Activated naive CD8-positive, alpha-beta T cell treated with anti-CD3 and anti-CD28 coated beads, Interleukin-2, amount 10 ng/mL, durations not matched to agents 7 days and 5 days (primary cell): Measurements from ENCODE around the gene HCN4. TPM values are rescaled to one million over a fixed set of nuclear protein-coding genes. Genes with fewer than 3 reads are reported as not detected.
"Not testable (repeated sequence)": the region's sequence is repeated elsewhere in the genome, so short reads cannot be mapped to it uniquely, and the experiment has no call there.

Source experiments
- ATAC-seq: fragments of 150-1000 bp; cut with Tn5 transposase; one replicate; pipeline ENCODE4 v1.10.0; 2021; ENCODE audit warnings: low read depth, moderate library complexity
- POLR2A ChIA-PET: fragments of 350-600 bp; sonication (Branson Sonifier 250); formaldehyde crosslinking; loops from one replicate; lab custom pipeline; 2021; ENCODE audit warnings: antibody characterized with exemption; lab: Charles Lee
- DNase-seq: peaks from one replicate; pipeline ENCODE4 v3.0.0; 2021
- H3K27ac Mint-ChIP-seq: one replicate; pipeline ENCODE4 v1.8.0; 2022; ENCODE audit warnings: mild to moderate bottlenecking, mixed read lengths
- H3K27me3 Mint-ChIP-seq: one replicate; pipeline ENCODE4 v1.8.0; 2022; ENCODE audit warnings: mild to moderate bottlenecking, moderate library complexity, mixed read lengths
- H3K36me3 Mint-ChIP-seq: one replicate; pipeline ENCODE4 v1.8.0; 2021; ENCODE audit warnings: mild to moderate bottlenecking, mixed read lengths
- H3K4me1 Mint-ChIP-seq: one replicate; pipeline ENCODE4 v1.8.0; 2021; ENCODE audit warnings: mixed read lengths
- H3K4me3 Mint-ChIP-seq: one replicate; pipeline ENCODE4 v1.8.0; 2022; ENCODE audit warnings: mild to moderate bottlenecking, moderate library complexity, mixed read lengths
- H3K9me3 Mint-ChIP-seq: one replicate; pipeline ENCODE4 v1.8.0; 2021; ENCODE audit warnings: mixed read lengths
- total RNA-seq, 2 experiments: library from RNA; stranded (reverse); gene quantifications; one replicate each; pipeline ENCODE4 v1.2.3, GENCODE V29; 2021

HCN4 gene
- total RNA-seq = not detected

DNA sequence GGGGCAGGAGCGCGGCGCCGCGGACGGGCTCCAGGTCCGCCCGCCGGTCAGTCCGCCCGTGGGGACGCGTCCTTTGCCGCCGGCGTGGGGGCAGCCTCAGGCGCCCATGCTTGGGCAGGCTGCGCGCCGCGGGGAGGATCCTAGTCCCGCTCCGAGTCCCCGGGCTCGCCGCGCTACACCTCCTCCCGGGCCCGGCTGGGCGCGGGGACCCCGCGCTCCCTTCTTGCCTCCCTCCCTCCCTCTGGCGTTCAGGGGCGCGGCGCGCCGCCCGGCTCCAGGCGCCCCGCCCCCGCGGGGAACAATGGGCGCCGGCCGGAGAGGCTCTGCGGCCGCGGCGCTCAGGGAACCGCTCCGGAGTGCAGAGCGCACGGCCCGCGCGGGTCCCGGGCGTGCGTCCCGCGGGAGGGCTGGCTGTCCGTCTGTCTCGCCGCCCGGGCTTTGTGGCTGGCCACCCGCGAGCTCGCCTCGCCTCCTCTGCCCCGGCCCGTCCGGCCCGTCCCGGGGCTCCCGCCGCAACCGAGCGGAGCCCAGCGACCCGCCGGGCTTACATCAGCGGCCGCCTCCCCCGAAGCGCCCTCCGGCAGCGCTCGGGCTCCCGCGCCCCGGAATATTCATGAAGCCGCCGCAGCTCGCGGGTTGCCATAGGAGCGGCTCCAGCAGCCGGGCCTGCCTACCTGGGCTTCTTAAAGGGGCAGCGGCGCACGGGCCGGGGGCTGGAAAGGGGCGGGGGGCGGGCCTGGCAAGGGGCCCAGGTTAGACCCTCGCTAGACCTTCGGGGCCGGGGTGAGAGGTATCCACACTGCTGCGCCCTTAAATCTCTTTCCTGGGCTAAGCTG lies at the start of gene HCN4:
Gene HCN4 (minus strand): TSS at position 658 of the 836 bp plus-strand sequence. CDS start 688 bp downstream, outside the sequence.
- peaks cover 4% of the 10 kb centered on the region for H3K4me1 Mint-ChIP-seq
- no peak within 1 kb of the TSS for H3K27ac Mint-ChIP-seq
- H3K36me3 Mint-ChIP-seq = no peaks in the 10 kb centered on the region
- peaks cover 55% of the 10 kb centered on the region for H3K27me3 Mint-ChIP-seq
- DNase-seq (no peak), ATAC-seq (no peak)
- H3K4me3 Mint-ChIP-seq = no peak within 1 kb of the TSS
- POLR2A ChIA-PET = no interaction called here
- no peaks in the 10 kb centered on the region for H3K9me3 Mint-ChIP-seq

DNA sequence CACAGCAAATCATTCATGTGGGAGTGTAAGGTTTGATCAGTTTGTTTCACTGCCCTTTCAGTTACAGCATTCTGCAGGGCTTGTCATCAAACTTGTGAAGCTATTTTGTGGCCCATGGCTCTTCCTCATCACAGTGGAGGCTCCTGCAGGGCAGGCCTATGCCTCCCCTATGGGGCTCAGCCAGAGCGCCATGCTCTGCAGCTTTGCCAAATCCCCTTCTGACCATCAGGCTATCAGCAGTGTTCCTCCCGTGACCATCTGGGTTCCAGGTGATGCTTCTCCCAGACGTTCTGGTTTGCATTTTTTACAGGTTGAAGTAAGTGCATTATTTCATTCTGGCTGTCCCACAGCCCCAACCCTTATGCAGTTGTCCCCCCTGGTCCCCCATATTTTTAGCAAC lies 46.1 kb upstream of the HCN4 start:
- Mint-ChIP-seq H3K27me3 (peaks cover 13% of the 10 kb centered on the region), H3K4me1 (no peaks in the 10 kb centered on the region), H3K4me3 (no peak overlapping the region), H3K9me3 (no peaks in the 10 kb centered on the region), H3K36me3 (no peaks in the 10 kb centered on the region), H3K27ac (no peak overlapping the region)
- no peak for ATAC-seq
- DNase-seq = no peak
- POLR2A ChIA-PET = no interaction called here

DNA sequence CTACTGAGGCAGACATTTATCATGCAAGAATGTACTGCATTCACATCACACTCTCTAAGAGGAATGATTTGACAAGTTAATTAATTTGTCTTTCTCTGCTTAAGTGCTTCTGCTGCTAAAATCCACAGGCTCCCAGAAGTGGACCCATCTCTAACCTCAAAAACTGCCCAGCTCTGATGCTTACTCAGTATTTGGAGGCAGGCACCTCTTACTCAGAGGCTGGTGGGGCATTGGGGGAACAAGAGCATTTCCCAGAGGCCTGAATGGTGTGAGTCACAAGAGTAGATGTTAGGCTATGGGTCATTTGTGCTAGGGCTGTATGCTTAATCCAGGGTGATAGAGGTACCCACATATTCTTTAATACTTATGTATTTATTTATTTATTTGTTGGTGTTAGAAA lies 34.4 kb upstream of the HCN4 start:
- Mint-ChIP-seq H3K36me3 (no peaks in the 10 kb centered on the region), H3K27ac (no peak overlapping the region), H3K4me1 (no peaks in the 10 kb centered on the region), H3K4me3 (no peak overlapping the region), H3K27me3 (peaks cover 19% of the 10 kb centered on the region), H3K9me3 (no peaks in the 10 kb centered on the region)
- DNase-seq = no peak
- POLR2A ChIA-PET = no interaction called here
- no peak for ATAC-seq

DNA sequence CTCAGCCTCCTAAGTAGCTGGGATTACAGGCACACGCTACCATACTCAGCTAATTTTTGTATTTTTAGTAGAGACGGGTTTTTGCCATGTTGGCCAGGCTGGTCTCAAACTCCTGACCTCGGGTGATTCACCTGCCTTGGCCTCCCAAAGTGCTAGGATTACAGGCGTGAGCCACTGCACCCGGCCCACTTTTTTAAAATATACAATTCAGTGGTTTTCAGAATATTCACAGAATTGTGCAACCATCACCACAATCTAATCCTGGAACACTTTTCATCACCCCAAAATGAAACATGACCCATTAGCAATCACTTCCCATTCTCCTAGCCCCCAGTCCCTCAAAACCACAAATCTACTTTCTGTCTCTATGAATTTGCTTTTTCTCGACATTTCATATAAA lies 31.5 kb upstream of the HCN4 start:
- H3K9me3 Mint-ChIP-seq, ATAC-seq, POLR2A ChIA-PET, H3K4me3 Mint-ChIP-seq, H3K27me3 Mint-ChIP-seq, H3K27ac Mint-ChIP-seq, H3K36me3 Mint-ChIP-seq, DNase-seq, H3K4me1 Mint-ChIP-seq: not testable (repeated sequence)

DNA sequence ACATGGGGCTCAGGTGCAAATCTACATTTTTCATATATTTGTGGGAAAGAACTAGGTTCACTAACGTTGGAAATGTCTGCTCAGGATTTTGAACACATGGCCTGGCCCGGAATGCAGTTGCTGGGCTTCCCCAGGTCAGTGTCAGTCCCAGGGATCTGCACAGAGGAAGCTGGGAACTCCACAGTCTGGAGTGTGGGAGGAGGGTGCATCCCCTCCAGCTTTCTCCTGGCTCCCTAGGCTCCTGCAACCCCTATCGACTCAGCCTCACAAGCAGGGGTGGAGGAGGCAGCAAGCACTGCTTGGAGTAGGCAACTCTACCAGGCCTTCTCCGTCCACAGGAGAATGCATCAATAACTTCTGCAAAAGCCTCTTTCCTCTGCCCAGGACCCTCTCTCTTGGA lies 30.1 kb upstream of the HCN4 start:
- Mint-ChIP-seq H3K27ac (no peak overlapping the region), H3K27me3 (peaks cover 3% of the 10 kb centered on the region), H3K4me3 (no peak overlapping the region), H3K9me3 (no peaks in the 10 kb centered on the region), H3K4me1 (no peaks in the 10 kb centered on the region), H3K36me3 (no peaks in the 10 kb centered on the region)
- no peak for DNase-seq
- POLR2A ChIA-PET = no interaction called here
- no peak for ATAC-seq

DNA sequence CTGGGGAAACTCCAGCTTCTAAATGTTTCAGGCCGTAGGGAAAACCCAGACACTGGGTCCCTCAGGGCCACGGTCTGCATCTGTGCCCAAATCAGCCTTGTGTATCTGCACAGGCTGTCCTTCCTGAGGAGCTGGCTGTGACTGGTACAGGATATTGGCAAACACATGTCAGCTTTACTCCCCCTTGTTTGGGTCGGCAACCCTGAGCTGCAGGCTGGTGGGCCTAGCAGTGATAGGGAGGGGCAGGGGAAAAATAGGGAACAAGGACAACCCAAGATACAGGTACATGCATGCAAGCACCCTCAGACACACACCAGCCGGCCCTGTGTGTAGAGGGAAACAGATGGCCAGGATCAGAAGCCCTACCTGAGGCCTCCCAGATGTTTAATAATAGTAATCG lies 28.7 kb upstream of the HCN4 start:
- POLR2A ChIA-PET = no interaction called here
- no peaks in the 10 kb centered on the region for H3K4me1 Mint-ChIP-seq
- no peak overlapping the region for H3K27ac Mint-ChIP-seq
- ATAC-seq = no peak
- no peaks in the 10 kb centered on the region for H3K36me3 Mint-ChIP-seq
- no peak for DNase-seq
- no peak overlapping the region for H3K4me3 Mint-ChIP-seq
- H3K9me3 Mint-ChIP-seq = no peaks in the 10 kb centered on the region
- H3K27me3 Mint-ChIP-seq = peaks cover 6% of the 10 kb centered on the region

DNA sequence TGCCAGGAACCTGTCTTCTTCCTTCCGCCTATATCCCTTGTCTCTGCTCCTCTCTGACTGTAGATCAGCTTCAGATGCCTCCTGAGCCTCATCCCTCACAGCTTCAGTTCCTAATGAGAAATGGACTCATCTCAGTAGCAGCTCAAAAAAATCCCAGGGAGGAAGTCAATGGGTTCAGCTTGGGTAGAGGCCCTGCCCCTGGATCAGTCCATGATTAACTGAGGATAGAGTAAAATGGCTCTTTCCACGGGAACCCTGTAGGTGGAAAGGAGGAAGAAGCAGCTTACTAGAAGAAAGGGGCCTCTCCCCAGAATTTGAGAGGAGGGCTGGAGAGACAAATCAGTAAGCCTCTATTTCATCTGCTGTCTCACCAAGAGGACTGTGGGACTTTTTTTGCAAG lies 26.9 kb upstream of the HCN4 start:
- no peak for DNase-seq
- POLR2A ChIA-PET = no interaction called here
- no peaks in the 10 kb centered on the region for H3K4me1 Mint-ChIP-seq
- no peaks in the 10 kb centered on the region for H3K9me3 Mint-ChIP-seq
- H3K36me3 Mint-ChIP-seq = no peaks in the 10 kb centered on the region
- peaks cover 9% of the 10 kb centered on the region for H3K27me3 Mint-ChIP-seq
- H3K4me3 Mint-ChIP-seq = no peak overlapping the region
- no peak overlapping the region for H3K27ac Mint-ChIP-seq
- ATAC-seq = no peak

DNA sequence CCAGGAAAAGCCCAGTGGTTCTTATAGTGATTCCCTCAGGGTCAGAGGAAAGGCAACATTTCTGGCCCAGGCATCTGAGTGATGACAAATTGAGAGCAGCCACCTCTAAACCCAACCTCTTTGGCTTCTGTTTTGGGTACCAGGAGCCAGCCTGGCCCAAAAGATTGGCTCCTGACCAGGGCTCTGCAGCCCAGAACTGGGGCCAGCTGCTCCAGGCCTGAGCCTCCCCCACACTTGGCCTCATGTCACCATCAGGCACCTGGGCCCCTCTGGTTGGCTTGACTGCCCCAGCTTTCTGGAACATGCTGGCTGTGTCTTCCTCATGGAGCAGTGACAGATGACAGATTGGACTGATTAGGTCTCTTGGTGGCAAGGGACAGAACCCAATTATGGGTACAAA lies 26.0 kb upstream of the HCN4 start:
- no peaks in the 10 kb centered on the region for H3K36me3 Mint-ChIP-seq
- ATAC-seq = no peak
- H3K27me3 Mint-ChIP-seq = peaks cover 9% of the 10 kb centered on the region
- POLR2A ChIA-PET = no interaction called here
- H3K27ac Mint-ChIP-seq = no peak overlapping the region
- no peak overlapping the region for H3K4me3 Mint-ChIP-seq
- no peak for DNase-seq
- no peaks in the 10 kb centered on the region for H3K4me1 Mint-ChIP-seq
- H3K9me3 Mint-ChIP-seq = no peaks in the 10 kb centered on the region

DNA sequence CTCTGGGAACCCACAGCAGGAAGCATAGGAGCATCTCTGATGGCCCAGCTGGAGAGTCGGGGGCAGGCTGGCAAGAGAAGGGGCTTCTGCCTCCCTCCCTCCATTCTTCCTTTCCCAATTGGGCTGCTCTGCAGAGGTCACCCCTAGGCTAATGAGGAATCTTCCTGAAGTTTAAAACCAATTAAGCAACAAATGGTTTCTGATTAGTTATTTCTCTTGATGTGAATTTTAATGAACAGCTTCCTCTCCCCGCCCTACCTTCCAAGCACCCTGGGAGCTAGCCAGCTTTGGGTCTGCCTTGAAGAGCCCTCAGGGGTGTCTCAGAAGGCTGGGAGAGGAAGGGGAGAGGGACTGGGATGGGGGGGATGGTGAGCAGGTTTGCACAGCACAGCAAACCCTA lies 24.6 kb upstream of the HCN4 start:
- Mint-ChIP-seq H3K4me3 (no peak overlapping the region), H3K9me3 (no peaks in the 10 kb centered on the region), H3K36me3 (no peaks in the 10 kb centered on the region), H3K27me3 (peaks cover 6% of the 10 kb centered on the region), H3K27ac (no peak overlapping the region), H3K4me1 (no peaks in the 10 kb centered on the region)
- DNase-seq = no peak
- ATAC-seq = no peak
- POLR2A ChIA-PET = no interaction called here

DNA sequence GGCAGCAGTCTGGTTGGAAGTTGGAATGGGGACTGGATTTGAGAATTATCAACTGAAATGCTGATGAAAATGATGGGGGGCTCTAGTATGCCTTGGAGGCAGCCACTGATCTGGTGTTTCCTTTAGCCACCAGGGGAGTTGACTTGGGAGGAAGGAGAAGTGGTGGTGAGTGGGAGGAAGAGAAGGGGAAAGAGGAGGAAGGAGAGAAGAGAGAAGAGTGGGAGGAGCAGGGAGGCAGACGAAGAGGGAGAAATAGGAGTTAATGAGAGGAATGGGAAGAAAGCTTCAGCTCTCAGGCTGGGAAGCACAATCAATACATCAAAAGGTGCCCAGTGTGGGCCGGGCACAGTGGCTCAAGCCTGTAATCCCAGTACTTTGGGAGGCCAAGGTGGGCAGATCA lies 23.3 kb upstream of the HCN4 start:
- Mint-ChIP-seq H3K4me3 (no peak overlapping the region), H3K27me3 (peaks cover 6% of the 10 kb centered on the region), H3K27ac (no peak overlapping the region), H3K4me1 (no peaks in the 10 kb centered on the region), H3K36me3 (no peaks in the 10 kb centered on the region), H3K9me3 (no peaks in the 10 kb centered on the region)
- DNase-seq = no peak
- ATAC-seq = no peak
- POLR2A ChIA-PET = no interaction called here

DNA sequence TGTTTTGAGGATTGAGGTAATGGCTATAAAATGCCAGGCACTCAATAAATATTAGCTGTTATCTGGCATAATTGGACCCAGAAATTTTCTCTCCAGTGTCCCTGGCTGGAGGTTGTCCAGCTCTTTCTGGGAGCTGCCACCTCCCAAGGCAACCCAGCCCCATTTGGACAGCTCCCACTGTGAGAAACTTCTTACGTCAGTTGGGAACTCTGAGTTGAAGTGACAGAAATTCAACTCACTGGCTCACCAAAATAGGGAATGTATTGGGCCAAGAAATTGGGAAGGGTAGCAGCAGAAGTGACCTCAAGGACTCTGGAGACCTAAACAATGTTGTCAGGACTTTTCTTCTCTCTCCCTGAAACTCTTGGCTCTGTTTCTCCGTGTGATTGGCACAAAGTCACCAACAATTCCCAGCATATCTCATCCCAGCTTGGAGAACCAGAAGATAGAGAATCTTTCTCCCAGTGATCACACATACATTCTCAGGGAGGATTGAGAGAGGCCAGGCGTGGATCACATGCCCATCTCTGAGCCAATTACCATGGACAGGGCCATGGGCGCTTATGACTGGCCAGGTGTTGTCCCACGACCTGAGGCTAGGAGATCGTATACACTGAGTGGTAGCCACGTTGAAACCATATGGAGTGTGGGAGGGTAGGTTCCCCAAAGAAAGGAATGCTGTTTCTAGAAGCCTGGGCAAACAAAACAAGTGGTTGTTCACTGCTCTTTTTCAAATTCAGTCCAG lies 22.5 kb upstream of the HCN4 start:
- H3K27me3 Mint-ChIP-seq = peaks cover 6% of the 10 kb centered on the region
- DNase-seq = no peak
- no peaks in the 10 kb centered on the region for H3K9me3 Mint-ChIP-seq
- POLR2A ChIA-PET = no interaction called here
- no peaks in the 10 kb centered on the region for H3K4me1 Mint-ChIP-seq
- no peaks in the 10 kb centered on the region for H3K36me3 Mint-ChIP-seq
- ATAC-seq = no peak
- H3K4me3 Mint-ChIP-seq = no peak overlapping the region
- no peak overlapping the region for H3K27ac Mint-ChIP-seq

DNA sequence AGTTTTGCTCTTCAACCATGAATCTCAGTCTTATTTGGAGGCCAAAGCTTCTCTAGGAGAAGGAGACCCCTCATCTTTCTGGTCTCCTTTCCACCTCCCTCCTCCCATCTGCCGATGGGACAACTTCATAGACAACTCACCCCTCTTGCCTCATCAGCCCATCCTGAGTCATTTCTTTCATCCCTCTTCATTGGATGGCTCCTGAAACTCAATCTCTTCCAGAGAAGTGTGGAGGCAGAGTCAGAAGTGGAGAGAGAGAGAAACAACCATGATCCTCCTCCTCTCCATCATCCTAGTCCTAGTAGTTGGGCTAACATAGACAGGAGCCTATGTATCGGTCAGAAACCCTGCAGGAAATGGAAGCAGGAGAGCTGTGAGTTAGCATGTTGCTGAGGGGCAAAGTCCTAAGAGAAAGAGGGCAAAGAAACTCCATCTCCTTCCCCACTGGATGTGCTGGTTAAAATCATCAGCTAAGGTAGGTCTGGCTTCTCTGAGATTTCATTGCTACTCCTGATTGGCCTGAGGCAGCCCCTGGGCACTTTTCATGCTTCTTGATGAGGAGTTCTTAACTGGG lies 21.3 kb upstream of the HCN4 start:
- H3K9me3 Mint-ChIP-seq = no peaks in the 10 kb centered on the region
- ATAC-seq = no peak

DNA sequence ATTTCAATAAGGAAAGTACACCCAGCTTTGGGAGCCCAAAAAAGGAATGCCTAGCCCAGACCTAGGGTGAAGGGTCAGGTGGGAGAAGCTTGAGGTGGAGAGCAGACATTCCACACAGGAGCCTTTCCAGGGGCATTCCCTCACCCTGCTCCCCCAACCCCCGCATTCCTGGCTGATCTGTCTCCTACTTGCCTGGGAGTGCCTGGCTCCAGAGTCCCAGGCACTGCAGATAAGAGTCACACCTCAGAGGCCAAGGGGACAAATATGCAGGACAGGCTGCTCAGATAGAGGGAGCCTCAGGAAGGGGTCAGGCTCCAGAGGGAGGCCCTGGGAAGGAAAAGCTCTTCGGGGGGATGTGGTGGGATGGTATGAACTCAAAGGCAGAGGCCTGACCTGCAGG lies 20.8 kb upstream of the HCN4 start:
- H3K36me3 Mint-ChIP-seq = no peaks in the 10 kb centered on the region

More for the DNA sequence above, 21.3 kb upstream of the HCN4 start:
- no peak for DNase-seq
- no peaks in the 10 kb centered on the region for H3K4me1 Mint-ChIP-seq
- no peak overlapping the region for H3K27ac Mint-ChIP-seq
- no peak overlapping the region for H3K4me3 Mint-ChIP-seq
- no peaks in the 10 kb centered on the region for H3K36me3 Mint-ChIP-seq
- POLR2A ChIA-PET = no interaction called here
- H3K27me3 Mint-ChIP-seq = peaks cover 6% of the 10 kb centered on the region

More for the DNA sequence above, 20.8 kb upstream of the HCN4 start:
- no peak for ATAC-seq
- H3K9me3 Mint-ChIP-seq = no peaks in the 10 kb centered on the region
- no peak for DNase-seq
- no peaks in the 10 kb centered on the region for H3K4me1 Mint-ChIP-seq
- H3K4me3 Mint-ChIP-seq = no peak overlapping the region
- H3K27me3 Mint-ChIP-seq = peaks cover 6% of the 10 kb centered on the region
- POLR2A ChIA-PET = no interaction called here
- no peak overlapping the region for H3K27ac Mint-ChIP-seq
